Activated gamma-delta T cell (primary cell): Measurements from ENCODE around the gene BUB1B.
"Not testable (repeated sequence)": the region's sequence is repeated elsewhere in the genome, so short reads cannot be mapped to it uniquely, and the experiment has no call there.

Source experiments
- DNase-seq: peaks from one replicate; lab custom pipeline; 2025; lab: John Stamatoyannopoulos, UW

Gene BUB1B

DNA sequence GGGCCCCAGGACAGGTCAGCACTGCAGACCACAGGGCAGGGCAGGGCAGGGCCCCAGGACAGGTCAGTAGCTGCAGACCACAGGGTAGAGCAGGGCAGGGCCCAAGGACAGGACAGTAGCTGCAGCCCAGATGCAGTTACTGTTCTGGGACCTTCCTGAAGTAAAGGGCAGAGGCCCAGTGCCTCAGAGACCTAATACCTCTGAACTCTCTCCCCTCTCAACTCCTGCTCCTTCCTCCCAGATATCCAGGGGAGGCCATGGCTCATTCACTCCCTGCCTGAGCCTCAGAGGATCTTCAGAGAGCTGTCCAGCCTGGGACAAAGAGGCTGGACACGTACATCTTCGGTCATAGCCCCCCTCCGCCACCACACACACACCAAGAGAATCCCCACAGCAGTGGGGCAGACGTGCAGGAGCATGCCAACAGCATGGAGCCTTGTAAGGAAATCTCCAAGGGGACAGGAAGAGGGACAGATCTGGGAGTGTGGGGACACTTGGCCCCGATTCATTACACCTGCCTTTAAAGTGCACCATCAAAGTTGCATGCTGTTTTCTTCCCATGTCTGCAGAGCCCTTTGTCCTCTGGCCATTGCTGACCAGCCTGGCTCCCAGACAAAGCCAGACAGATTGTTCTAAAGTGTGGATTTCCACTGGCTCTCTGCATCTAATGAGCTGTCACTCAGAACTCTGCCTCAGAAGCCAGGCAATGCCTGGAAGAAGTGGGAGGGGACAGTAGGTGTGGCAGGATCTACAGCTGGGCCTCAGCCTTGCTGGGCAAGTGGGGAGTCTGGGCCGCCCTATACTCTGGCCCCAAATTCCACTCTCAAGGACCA is 24.2 kb upstream of the BUB1B start:
- no peak for DNase-seq

DNA sequence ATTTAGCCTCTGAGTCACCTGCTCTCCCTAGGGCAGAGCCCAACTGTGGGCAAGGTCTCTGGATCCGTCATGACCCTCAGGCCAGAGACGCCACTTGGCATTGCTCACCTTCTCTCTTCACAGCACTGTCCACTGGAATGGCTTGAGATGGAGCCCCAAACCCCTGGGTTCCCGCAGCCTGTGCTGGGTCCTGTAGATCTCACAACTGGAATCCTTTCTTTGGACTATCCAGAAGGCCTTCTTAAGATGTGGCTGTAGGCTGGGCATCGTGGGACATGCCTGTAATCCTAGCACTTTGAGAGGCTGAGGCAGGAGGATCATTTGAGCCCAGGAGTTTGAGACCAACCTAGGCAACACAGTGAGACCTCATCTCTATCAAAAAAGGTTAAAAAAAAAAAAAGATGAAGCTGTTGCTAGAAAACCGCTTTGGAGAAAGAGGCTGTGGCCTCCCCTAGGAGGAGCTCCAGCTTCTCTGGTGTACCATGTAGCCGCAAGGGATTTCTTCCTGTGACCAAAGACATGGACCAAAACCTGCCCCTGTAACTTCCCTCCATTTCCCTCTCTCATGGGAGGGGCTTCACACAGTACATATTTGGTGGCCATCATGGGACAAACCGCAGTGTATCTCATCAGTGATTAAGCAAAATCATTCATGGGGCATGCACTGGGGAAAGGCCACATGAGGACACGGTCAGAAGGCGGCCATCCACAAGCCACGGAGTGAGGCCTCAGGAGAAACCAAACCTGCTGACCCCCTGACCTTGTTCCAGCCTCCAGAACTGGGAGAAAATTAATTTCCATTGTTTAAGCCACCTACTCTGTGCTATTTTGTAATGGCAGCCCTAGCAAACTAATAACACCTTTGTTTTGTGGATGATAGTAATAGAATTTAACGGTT is 23.3 kb upstream of the BUB1B start:
- DNase-seq, result no peak

DNA sequence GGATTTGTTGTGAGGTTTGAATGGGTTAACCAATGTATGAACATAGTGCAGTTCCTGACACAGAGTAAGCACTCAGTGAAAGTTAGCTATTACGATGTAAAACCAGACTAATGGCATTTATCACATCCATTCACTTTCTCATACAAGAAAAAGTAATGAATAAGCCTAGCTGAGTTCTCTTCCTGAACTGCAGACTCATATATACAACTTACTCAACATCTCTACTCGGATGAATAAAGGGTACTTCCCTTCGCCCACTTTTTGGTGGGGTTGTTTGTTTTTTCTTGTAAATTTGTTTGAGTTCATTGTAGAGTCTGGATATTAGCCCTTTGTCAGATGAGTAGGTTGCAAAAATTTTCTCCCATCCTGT is 22.7 kb upstream of the BUB1B start:
- not testable (repeated sequence) for DNase-seq

GRCh38 chr15:40142428-40142827 is 18.4 kb upstream of the BUB1B start:
- DNase-seq, result no peak

DNA sequence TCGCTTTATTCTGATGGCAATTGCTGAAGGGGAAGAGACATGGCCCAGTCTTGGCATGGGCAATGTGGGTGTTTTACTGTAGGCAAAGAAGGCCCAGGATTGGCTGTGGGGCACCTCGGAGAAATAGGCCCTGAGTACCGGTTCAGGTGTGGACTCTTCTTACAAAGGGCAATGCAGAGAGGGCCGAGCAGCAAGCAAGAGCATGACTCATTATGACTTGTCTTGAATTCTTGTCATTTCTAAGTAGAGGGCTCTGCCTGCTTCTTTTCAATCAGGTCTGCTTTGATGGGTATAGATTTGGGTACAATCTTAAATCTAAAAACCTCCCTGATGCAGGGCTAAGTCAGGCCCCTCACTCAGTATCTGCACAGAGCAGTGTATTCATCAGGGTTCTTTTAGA is 14.8 kb upstream of the BUB1B start:
- DNase-seq, result no peak

DNA sequence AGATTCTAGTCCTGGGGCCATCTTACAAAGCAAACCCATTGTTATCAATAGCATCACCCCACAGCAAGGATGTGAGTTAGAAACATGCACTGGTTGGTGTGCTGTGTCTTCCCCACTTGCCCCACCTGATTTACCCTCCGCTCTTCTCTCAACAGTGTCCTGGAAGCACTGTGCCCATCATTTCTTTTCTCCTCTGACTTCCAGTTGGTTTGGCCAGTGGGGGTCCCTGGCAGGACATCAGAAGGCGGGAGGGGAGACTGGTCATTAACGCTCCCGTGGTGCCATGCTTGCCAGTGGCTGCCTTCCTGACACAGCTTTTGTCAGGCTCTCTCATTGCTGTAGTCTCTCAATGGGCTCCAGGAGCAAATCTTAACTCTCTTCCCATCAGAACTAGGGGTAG is 11.5 kb upstream of the BUB1B start:
- DNase-seq, result no peak

DNA sequence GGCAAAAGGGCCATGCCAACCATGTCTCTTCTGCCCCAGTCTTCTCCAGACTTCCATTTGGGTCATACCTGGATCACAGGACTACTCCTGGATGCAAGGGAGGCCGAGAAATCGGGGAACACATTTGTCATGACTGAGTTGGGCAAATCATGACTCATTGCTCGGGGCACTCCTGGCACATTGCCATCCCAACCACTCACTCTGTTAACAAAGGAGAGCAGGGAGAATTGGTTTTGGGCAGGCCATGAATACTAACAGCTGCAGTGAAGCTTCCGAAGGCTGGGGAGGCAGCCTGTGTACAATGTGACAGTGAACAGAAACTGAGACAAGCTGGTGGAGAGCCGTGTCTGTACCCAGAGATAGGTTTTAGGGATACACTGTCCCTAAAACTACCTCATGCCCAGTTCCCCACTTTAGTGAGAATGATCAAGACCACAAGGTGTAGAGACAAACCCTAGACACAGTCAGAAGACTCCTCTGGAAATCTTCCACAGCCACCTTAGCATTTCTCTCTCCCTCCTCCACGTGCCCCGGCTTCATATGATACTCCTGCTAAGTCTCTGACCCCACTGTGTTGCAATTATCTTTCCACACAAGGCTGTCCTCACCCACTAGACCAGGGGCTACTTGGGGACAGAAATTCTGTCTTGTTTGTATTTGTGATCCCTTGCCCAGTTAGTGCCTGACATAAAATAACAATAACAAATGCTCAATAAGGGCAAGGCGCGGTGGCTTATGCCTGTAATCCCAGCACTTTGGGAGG is 10.5 kb upstream of the BUB1B start:
- DNase-seq, result no peak

DNA sequence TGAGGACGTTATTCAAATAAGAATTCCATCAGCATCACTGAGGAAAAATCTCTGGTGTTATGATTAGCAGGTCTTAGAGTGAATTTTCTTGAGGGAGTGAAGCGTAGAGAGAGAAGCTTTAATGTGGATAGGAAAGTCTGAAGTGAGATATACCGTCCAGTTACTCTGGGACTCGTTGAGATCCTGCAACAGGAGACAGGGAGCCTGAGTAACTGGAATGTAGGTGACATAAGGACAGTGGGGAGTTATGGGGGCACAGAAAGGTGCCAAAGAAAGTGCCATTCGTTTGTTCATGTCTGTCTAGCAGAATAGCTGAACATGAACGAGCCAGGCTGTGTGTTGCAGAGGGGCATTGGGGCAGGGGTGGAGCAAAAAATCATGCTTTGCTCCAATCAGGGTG is 9.4 kb upstream of the BUB1B start:
- no peak for DNase-seq

GRCh38 chr15:40151991-40152390 is 8.9 kb upstream of the BUB1B start:
- DNase-seq, result no peak

- not testable (repeated sequence) for DNase-seq
These were observed 6.0 kb upstream of the BUB1B start for GRCh38 chr15:40154821-40155220.

- no peak for DNase-seq
These were observed 5.5 kb upstream of the BUB1B start for GRCh38 chr15:40155270-40155910.

DNA sequence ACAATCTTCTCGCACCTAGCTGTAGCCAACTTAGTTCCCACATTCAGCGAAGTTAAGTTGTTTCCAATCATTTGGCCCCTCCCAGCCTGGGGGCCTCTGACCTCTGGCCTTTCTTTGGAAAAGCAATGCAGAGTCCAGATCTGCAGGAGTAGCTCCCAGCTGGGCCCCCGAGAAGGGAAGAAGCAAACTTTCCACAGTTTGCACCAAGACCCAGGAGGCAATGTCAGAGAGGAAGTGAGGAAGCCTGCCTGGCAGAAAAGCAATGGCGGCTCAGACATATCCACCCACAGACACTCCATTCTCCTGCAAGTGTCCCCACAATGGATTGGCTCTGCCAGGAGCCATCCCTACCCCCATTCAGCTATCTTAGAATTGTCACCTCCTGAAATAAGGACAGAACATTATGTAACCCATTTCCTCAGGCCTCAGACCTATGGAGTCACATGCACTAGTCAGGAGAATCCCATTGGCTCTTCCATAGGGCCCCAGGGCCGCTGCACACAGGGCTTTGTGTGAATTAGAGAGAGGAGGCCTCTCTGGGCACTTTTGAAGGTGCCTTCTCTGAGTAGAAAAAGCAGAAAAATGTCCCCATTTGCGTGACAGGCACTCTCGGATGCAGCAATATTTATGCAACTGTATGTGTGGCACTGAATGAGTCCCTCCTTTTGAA is 3.0 kb upstream of the BUB1B start:
- DNase-seq, result no peak

GRCh38 chr15:40160021-40160420 is 848 bp upstream of the BUB1B start:
- no peak for DNase-seq

GRCh38 chr15:40161693-40162391 is 973 bp downstream of the BUB1B start:
- DNase-seq, result no peak

- DNase-seq, result no peak
These were observed 1.7 kb downstream of the BUB1B start for GRCh38 chr15:40162552-40162951.

GRCh38 chr15:40163657-40164416 is 3.0 kb downstream of the BUB1B start:
- DNase-seq, result no peak

GRCh38 chr15:40167374-40167773 is 6.5 kb downstream of the BUB1B start:
- not testable (repeated sequence) for DNase-seq

GRCh38 chr15:40175160-40175559 is 14.3 kb downstream of the BUB1B start:
- no peak for DNase-seq

GRCh38 chr15:40182358-40183029 is 21.6 kb downstream of the BUB1B start:
- DNase-seq, result no peak
